NCI-H1694 treated with DMSO at 0.1 percent for 48 hours (cell line): ENCODE data around the gene RAPGEF1.
A peak's percentile ranks its signal among the peaks of the same experiment; 100 is the strongest.

ENCODE experiments used
- DNase-seq: peaks from one replicate; lab custom pipeline; 2025; lab: John Stamatoyannopoulos, UW

The RAPGEF1 gene

GRCh38 chr9:131587331-131587730, 152.5 kb downstream of the RAPGEF1 start:
- no peak for DNase-seq

- DNase-seq = no peak
Measured at GRCh38 chr9:131585375-131585774, 154.5 kb downstream of the RAPGEF1 start.

- DNase-seq = no peak
Measured at GRCh38 chr9:131584858-131585257, 155.0 kb downstream of the RAPGEF1 start.

GRCh38 chr9:131583836-131584555, 155.9 kb downstream of the RAPGEF1 start:
- no peak for DNase-seq

GRCh38 chr9:131583337-131583645, 156.6 kb downstream of the RAPGEF1 start:
- DNase-seq = no peak

- DNase-seq = no peak
Measured at GRCh38 chr9:131582466-131583336, 157.2 kb downstream of the RAPGEF1 start.

GRCh38 chr9:131582056-131582455, 157.8 kb downstream of the RAPGEF1 start:
- DNase-seq = no peak

- no peak for DNase-seq
Measured at GRCh38 chr9:131580358-131580757, 159.5 kb downstream of the RAPGEF1 start.

GRCh38 chr9:131579789-131580211, 160.1 kb downstream of the RAPGEF1 start:
- DNase-seq = no peak

- DNase-seq = no peak
Measured at GRCh38 chr9:131578731-131579504, 161.0 kb downstream of the RAPGEF1 start.

GRCh38 chr9:131578021-131578420, 161.9 kb downstream of the RAPGEF1 start:
- DNase-seq = peak; percentile 71

GRCh38 chr9:131577005-131578000, 162.6 kb downstream of the RAPGEF1 start:
- DNase-seq = peak; percentile 51

- DNase-seq = no peak
Measured at GRCh38 chr9:131575946-131576853, 163.7 kb downstream of the RAPGEF1 start.

GRCh38 chr9:131574730-131575640, 164.9 kb downstream of the RAPGEF1 start:
- DNase-seq = no peak

GRCh38 chr9:131567910-131568309, 172.0 kb downstream of the RAPGEF1 start:
- no peak for DNase-seq

- no peak for DNase-seq
Measured at GRCh38 chr9:131566158-131566557, 173.7 kb downstream of the RAPGEF1 start.

- no peak for DNase-seq
Measured at GRCh38 chr9:131565369-131565768, 174.5 kb downstream of the RAPGEF1 start.

- no peak for DNase-seq
Measured at GRCh38 chr9:131562032-131562959, 177.6 kb downstream of the RAPGEF1 start.
